ENCODE measurements around the gene C11orf68. TPM values are rescaled to one million over a fixed set of nuclear protein-coding genes. Genes with fewer than 3 reads are reported as not detected.

The C11orf68 gene
- total RNA-seq, 2 donors from 2014 or later: 29.9 to 31.8 TPM

DNA sequence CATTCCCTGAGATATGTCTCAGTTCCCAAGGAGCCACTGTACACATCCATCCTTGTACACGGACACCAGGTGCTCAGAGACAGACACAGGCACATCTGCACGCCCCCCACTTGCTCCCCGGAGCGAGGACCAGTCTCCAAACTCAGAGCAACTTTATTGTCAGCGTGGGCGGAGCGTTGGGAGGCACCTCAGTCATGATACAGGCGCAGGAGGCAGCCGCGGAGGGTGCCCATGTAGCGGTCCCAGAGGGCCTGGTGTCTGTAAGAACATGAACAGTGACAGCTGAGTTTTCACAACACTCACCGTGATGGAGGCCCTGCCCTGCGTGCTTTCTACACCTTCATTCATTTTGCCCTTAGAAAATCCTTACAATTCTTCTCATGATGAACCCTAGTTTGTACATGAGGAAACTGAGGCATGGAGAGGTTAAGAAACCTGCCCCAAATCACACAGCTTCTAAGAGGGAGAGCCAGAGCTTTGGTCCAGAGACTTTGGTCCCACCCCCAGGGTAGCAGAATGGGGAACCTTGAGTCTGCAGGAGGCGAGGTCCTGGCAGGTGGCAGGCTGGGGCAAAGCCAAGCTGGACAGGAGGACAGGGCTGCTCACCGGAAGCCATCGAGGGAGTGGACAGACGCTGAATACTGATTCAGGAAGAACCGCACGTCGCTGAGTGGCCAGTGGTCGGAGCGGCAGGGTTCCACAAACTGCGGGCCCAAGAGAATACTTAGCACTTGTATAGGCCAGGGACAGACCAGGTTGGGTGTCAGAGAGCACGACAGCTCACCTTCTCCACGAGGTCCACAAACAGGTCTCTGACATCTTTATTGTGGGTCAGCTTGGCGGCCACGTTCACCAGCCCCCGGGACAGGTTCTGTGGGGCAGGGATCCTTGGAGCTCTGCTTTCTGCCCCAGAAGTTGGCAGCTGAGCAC is 34.8 kb downstream of the C11orf68 start:
- intact Hi-C loops (cut with DNase I): loop anchor here (2.0 to 10.0 kb wide), 3 partner anchors 81 to 105 kb away; partner anchors contain the start of gene SART1 (in 1 of the 2)
- DNase-seq (peak; percentile 20), ATAC-seq (no peak)

DNA sequence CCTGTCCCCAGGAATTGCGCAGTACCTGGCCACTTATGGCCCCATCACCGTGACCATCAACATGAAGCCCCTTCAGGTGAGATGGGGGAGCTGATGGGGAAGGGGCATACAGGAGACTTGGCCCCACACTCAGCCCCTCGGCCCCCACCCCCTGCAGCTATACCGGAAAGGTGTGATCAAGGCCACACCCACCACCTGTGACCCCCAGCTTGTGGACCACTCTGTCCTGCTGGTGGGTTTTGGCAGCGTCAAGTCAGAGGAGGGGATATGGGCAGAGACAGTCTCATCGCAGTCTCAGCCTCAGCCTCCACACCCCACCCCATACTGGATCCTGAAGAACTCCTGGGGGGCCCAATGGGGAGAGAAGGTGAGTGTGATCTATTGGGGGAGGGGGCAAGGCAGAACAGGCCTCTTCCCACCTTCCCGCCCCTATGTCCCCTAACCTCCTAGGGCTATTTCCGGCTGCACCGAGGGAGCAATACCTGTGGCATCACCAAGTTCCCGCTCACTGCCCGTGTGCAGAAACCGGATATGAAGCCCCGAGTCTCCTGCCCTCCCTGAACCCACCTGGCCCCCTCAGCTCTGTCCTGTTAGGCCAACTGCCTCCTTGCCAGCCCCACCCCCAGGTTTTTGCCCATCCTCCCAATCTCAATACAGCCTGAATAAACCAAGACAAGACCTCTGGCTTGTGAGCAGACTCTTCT is 35.7 kb downstream of the C11orf68 start:
- ATAC-seq (no peak), DNase-seq (peak; percentile 21)
- intact Hi-C loops (cut with DNase I): loop anchor here in 1 of 2 donors (5.0 to 10.0 kb wide), 2 partner anchors 82 to 104 kb away; partner anchors contain the start of gene SART1

DNA sequence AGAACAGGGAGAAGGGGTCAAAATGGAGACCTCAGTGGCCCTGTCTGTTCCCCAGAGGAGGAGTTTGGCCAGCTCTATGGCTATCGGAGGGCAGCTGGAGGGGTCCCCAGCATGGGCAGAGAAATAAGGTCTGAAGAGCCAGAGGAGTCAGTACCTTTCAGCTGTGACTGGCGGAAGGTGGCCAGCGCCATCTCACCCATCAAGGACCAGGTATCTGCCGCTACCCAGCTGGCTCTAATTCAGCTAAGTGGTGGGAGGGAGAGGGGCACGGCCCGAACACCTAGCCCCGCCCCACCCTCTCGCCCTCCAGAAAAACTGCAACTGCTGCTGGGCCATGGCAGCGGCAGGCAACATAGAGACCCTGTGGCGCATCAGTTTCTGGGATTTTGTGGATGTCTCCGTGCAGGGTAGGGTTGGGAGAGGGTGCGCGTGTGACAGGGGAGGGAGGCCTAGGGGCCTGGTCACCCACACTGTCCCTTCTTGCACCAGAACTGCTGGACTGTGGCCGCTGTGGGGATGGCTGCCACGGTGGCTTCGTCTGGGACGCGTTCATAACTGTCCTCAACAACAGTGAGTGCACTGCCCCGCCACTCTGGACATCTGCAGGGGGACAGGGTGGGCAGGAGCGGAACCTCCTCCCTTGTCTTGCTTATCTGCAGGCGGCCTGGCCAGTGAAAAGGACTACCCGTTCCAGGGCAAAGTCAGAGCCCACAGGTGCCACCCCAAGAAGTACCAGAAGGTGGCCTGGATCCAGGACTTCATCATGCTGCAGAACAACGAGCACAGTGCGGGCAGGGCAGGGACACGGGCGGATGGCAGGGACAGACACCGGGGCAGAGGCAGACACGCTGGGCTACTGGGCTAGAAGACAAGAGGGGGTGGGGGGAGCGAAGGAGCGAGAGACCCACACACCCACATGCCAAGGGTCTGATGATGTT is 36.5 kb downstream of the C11orf68 start:
- peak; percentile 28 for DNase-seq
- no peak for ATAC-seq
- intact Hi-C loops (cut with DNase I): loop anchor here in 1 of 2 donors (5.0 to 10.0 kb wide), 2 partner anchors 82 to 105 kb away; partner anchors contain the start of gene SART1

DNA sequence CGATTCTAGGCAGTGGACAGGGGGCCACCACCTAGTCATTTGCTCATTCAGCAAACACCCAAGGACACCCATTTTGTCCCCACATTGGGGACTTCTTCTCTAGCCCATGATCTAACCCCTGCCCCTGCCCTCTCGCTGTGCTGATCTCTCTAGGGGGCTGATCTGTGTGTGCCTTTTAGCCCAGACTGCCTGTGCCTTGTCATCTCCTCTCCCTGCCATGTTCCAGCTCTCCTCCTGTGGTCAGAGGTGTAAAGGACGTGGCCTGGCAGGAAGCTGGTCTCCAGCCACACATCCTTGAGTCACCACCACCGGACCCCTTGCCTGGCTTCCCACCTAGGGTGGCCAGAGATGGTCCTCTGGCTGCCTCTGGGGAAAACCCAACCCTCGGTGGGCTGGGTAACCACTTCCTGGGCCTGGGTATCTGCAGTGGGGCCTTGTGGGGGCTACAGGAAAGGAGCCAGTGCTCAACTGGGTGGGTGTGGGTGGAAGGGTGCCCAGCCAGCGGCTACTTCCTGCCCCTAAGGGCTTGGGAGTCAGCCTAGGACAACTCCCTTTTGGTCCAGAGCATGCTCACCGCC is 37.9 kb downstream of the C11orf68 start:
- intact Hi-C loops (cut with DNase I): loop anchor here in 1 of 2 donors (5.0 to 10.0 kb wide), 2 partner anchors 84 to 106 kb away; partner anchors contain the start of gene SART1
- DNase-seq (peak; percentile 10), ATAC-seq (no peak)

DNA sequence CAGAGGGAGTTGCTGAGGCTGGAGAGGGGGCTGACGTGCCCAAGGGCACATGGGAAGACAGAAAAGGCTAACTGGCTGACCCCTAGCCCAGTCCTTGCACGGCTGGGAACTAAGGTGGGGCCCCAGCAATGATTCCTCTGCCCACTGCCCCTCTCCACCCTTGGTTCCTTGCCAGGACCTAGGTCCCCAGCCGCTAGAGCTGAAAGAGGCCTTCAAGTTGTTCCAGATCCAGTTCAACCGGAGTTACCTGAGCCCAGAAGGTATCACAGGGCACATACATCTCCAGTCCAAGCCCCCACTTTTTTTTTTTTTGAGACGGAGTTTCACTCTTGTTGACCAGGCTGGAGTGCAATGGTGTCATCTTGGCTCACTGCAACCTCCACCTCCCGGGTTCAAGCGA is 38.8 kb downstream of the C11orf68 start:
- intact Hi-C loops (cut with DNase I): loop anchor here in 1 of 2 donors (5.0 to 10.0 kb wide), 2 partner anchors 85 to 107 kb away; partner anchors contain the start of gene SART1
- peak; percentile 15 for DNase-seq
- no peak for ATAC-seq

DNA sequence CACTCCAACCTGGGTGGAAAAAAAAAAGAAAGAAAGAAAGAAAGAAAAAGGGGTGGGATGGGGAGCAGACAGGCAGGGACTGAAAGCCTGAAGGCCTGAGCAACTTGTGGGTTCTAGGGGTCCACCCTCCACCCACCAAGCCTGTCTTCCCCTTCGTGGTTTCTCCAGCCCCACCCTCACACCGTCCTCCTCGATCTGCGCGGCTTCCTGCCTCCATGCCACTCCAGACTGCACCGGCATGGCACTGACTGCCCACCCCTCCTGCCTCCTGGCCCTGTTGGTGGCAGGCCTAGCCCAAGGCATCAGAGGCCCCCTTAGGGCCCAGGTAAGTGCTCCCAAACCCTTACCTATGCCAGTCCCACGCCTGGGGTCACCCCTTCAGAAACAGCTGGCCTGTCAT is 39.2 kb downstream of the C11orf68 start, which contains the start of gene CTSW:
CTSW (plus strand) TSS at position 221 of the 400 bp plus-strand sequence; CDS start at position 239, 18 bp downstream.
- ATAC-seq: peak in 1 of 2 donors; percentile 31
- peak; percentile 23 for DNase-seq
- intact Hi-C loops (cut with DNase I): loop anchor here in 1 of 2 donors (5.0 to 10.0 kb wide), 2 partner anchors 85 to 108 kb away; partner anchors contain the start of gene SART1

DNA sequence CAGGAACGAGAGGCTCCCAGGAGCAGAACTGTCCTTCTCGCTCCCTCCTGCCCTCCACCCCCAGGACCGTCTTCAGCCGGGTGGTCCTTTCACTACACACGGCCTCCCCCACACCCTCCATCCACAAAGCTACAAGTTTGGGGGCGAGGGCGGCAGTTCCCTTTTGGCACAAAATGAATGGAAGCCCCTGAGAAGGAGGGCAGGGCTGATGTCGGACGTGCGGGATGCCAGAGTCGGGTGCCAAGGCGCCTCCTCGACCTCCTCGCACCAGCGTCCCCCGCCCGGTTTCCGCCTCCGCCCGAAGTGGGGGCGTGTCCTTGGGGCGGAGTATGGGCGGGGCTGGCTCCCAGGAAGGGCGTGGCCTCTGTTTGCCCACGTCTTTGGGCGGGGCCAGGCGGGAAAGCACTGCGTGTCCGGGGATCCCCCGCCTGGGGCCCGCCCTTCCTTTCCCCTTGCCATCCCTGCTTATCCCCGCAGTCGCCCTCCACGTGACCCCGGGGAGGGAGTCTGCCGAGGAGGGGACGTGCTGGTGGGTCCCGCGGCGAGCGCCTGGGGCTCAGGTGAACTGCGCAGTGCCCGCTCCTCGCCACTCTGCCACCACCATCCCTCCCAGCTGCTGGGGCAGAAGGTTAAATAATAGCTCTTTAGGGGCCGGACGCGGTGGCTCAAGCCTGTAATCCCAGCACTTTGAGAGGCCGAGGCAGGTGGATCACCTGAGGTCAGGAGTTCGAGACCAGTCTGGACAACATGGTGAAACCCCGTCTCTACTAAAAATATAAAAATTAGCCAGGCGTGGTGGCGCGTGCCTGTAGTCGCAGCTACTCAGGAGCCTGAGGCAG is 45.3 kb downstream of the C11orf68 start:
- ATAC-seq: peak; percentile 95
- intact Hi-C loops (cut with DNase I): loop anchor here in 1 of 2 donors (1.0 kb wide), 1 partner anchor 13 kb away; the partner anchor contains the start of gene MUS81
- peak; percentile 96 for DNase-seq

DNA sequence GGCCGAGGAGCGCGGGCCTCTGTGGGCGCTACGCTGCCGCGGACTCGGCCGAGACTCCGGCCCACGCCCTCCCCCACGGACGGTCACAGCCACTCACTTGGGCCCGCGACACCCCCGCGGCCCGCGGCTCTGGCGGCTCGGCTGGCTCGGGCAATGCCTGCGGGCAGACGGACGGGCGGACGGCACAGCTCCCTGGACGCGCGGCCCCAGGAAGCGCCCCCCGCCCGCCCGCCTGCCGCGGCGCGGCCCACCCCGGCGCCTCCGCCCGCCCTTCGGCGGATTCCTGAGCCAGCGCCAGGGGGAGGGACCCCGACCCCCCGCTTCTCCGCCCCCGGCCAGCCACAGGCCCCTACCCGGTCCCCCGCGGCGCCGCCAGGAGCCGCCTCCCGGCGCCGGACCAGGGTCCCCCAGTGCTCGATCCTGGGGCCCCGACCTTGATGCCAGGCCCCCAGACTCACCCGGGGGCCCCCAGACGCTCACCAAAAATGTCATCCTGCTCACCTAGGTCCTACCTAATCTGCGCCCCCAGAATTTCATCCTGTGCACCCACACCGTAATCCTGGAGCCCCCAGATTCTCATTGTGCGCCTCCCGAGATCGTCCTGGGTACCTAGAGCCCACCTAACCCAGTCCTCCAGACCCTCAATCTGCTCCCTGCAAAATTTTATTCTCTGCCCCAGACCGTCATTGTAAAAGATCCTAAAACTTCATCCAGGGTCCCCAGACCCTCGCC is 46.1 kb downstream of the C11orf68 start, which contains the start of gene EFEMP2:
EFEMP2 (minus strand) TSS at position 215 of the 732 bp plus-strand sequence. CDS start 446 bp downstream, outside the sequence.
- intact Hi-C loops (cut with DNase I): loop anchor here in 1 of 2 donors (1.0 kb wide), 1 partner anchor 12 kb away; the partner anchor contains the start of gene MUS81
- ATAC-seq (peak; percentile 50 to 64), DNase-seq (no peak)

DNA sequence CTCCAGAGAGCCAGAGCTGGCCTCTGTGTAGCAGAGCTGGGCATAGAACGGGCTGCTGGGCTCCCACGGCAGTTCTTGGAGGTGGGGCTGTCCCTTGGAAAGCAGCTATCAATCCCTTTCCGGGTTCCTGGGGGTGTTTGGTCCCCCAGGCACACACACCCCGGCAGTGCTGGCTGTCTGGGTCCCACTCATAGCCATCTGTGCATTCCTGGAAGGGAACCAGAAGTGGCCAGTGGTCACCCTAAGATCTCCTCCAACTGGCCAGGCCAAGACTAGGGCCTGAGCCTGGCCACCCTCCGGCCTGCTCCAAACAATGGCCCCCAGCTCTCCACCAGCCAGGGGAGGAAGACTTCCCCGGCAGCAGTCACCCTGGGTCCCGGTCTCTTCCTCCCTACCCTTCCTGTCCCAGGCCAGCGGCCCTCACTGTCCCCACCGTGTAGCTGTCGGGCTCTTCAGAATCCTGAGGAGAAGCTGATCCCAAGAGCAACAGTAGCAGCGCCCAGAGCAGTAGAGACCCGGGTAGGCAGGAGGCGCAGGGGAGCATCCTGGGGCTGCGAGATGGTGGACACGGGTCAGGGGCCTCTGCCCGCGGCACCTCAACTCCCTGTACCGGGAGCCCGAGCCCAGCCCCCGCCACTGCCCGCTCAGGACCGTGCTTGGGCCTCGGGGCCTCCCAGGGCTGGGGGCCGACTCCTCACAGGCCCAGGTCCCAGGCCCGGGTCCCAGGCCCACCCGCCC is 46.9 kb downstream of the C11orf68 start:
- intact Hi-C loops (cut with DNase I): no loop called here
- DNase-seq: no peak
- peak; percentile 5 to 6 for ATAC-seq

DNA sequence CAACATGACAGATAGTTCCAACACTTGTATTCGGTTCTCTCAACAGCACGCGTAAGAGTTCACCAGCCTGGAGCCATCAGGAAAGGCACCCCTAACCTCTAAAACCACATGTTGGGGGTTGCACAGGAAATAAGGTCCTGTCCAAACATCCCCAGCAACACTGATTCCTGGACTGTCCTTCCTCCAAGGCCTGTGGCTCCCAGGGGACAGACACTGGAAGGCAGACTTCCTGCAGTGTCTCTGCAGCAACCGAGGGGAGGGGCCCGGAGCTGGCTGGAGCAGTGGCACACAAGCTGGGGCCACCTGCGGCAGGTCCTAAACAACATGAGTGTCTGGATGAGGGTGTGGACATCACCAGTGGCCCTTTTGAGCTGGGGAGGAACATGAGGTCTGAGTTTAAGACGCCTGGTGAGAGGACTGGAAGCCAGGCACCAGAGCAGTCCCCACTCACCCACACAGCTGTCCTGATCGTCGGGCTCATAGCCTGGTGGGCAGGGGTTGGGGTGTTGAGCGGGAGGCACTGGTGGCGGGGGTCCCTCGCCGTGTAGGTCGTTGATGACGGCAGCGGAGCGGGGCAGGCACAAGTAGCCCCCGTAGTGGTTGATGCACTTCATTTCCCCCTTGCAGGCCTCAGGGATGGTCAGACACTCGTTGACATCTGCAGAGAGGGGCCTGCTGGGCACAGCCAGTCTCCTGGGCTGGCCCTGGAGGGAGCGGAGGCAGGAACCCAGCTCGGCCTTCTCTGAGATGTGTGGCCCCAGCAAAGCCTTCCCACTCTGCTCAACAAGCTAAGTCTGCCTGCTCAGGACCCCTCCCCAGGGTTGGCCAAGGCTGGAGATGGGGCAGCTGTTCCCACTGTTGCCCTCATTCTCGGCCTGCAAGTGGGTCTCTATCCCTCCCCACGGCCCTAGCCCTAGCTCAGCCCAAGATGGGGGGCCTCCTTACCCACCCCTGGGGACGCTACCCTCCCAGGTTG is 47.9 kb downstream of the C11orf68 start:
- ATAC-seq: no peak
- intact Hi-C loops (cut with DNase I): no loop called here
- DNase-seq: no peak

DNA sequence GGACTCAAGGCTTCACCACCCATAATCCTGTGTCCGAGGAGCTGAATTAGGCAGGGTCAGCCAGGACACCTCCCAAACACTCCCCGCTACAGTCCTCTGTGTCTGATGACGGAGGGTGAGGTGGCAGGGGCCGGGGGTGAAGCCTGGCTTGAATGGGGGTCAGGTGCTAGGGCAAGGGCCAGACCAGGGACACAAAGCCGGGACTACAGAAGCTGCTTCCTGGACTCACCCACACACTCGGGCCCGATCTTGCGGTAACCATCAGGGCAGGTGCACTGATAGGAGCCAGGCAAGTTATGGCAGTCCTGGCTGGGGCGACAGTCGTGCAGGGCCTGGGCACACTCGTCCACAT is 48.6 kb downstream of the C11orf68 start:
- intact Hi-C loops (cut with DNase I): no loop called here
- ATAC-seq (no peak), DNase-seq (peak; percentile 27)

DNA sequence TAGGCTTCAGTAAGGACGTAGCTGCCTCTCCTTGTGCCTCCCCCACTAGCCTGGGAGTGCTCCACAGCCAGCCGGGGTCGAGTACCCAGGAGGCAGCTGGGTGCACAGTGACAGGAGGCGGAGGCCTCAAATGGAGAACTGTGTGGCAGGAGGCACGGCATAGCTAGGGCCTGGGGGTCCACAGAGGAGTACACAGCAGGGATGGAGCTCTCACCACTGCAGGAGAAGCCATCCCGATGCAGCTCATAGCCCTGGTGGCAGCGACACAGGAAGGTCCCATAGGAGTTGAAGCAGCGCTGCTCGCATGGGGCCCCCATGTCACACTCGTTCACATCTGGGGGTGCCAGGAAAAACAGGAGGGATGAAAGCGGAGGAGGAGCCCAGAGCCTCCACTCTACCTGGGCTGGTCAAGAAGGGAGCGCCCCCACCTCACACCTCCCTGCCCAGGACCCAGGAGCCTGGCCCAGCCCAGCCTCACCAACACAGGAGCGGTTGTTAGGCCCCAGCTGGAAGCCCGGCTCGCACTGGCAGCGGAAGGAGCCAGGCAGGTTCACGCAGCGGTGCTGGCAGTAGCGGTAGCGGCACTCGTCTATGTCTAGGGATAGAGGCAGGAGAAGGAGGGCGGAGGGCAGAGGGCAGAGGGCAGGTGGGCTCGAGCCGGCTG is 49.1 kb downstream of the C11orf68 start:
- ATAC-seq (no peak), DNase-seq (no peak)
- intact Hi-C loops (cut with DNase I): no loop called here

DNA sequence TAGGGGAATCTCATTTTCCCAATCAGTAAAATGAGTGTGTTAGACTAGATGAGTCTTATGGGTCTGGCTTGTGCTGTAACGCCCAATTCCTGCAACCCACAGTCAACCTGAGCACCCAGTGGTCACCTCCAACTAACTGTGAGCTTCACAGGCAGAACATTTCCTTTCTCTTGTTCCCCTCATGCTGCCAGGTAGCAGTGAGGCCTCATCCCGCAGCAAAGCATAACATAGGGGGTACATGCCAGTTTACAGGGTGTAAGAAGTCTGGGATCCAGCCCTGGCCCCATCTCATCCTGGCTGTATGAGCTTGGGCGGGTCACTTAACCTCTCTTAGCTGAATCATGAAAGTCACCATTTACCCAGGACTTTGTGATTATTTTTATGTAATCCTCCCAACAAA is 50.0 kb downstream of the C11orf68 start:
- intact Hi-C loops (cut with DNase I): no loop called here
- DNase-seq (no peak), ATAC-seq (no peak)

DNA sequence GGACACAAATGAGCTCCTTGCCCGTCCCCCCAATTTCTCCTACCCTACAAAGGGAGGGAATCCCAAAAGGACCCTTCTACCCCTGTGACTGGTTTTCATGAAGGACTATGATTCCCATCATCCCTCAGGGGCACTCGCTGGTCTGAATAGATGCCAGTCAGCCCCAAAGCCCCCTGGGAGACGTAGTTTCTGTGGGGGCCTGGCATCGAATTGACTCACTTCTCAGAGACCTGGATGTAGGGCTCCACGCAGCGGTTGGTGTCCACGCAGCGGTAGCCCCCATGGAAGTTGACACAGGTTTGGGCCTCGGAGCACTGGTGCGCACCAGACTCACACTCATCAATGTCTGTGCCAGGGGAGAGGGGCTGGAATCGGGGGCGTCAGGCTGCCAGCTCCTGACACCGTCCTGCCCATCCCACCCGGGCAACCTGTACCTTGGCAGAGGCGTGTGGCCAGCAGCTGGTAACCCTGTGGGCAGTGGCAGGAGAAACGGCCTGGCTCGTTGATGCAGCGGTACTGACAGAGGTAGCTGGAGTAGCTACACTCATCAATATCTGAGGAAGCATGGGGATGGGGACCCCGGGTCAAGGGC is 50.7 kb downstream of the C11orf68 start:
- ATAC-seq: no peak
- peak; percentile 20 for DNase-seq
- intact Hi-C loops (cut with DNase I): no loop called here

Measured in left cardiac atrium (tissue), 4 donors.